ENCODE measurements around the gene SYT12.

SYT12 gene

GRCh38 chr11:67060111-67060522 lies 37.2 kb downstream of the SYT12 start:
- TF ChIP-seq EZH2phosphoT487 (IDR thresholded peaks at IDR 0.05; ENCODE audit: low read depth) = no peak
- TF ChIP-seq CTCF (IDR thresholded peaks at IDR 0.05; ENCODE audit: low read depth, low read length) = no peak
- H3K4me2 ChIP-seq (ENCODE audit: low read length) = no peak overlapping the region
- no peaks in the 10 kb centered on the region for H3K27me3 ChIP-seq (ENCODE audit: low read depth, low read length)
- H2AFZ ChIP-seq (ENCODE audit: low read depth, low read length) = no peak overlapping the region
- H3K9ac ChIP-seq (ENCODE audit: low read length) = no peak overlapping the region
- H3K4me3 ChIP-seq (ENCODE audit: low read length) = no peak overlapping the region
- H3K9me3 ChIP-seq (ENCODE audit: insufficient read depth, low read length) = no peaks in the 10 kb centered on the region
- no peaks in the 10 kb centered on the region for H4K20me1 ChIP-seq (ENCODE audit: insufficient read depth, low read length)
- peaks cover 3% of the 10 kb centered on the region for H3K36me3 ChIP-seq (replicated peaks; ENCODE audit: low read depth, low read length)
- no peaks in the 10 kb centered on the region for H3K79me2 ChIP-seq (ENCODE audit: low read length)
- H3K4me1 ChIP-seq (ENCODE audit: low read length) = peaks cover 18% of the 10 kb centered on the region
- H3K27ac ChIP-seq (ENCODE audit: low read length) = no peak overlapping the region

- TF ChIP-seq EZH2phosphoT487 (IDR thresholded peaks at IDR 0.05; ENCODE audit: low read depth) (no peak), CTCF (IDR thresholded peaks at IDR 0.05; ENCODE audit: low read depth, low read length) (no peak)
Measured at GRCh38 chr11:67062526-67063373, 39.8 kb downstream of the SYT12 start.

GRCh38 chr11:67066333-67066709 lies 43.4 kb downstream of the SYT12 start:
- H3K79me2 ChIP-seq (ENCODE audit: low read length) = no peaks in the 10 kb centered on the region
- no peaks in the 10 kb centered on the region for H4K20me1 ChIP-seq (ENCODE audit: insufficient read depth, low read length)
- no peak overlapping the region for H3K9ac ChIP-seq (ENCODE audit: low read length)
- H3K27ac ChIP-seq (ENCODE audit: low read length) = no peak overlapping the region
- no peaks in the 10 kb centered on the region for H3K36me3 ChIP-seq (replicated peaks; ENCODE audit: low read depth, low read length)
- no peak overlapping the region for H3K4me3 ChIP-seq (ENCODE audit: low read length)
- H3K9me3 ChIP-seq (ENCODE audit: insufficient read depth, low read length) = no peaks in the 10 kb centered on the region
- H2AFZ ChIP-seq (ENCODE audit: low read depth, low read length) = no peak overlapping the region
- TF ChIP-seq CTCF (IDR thresholded peaks at IDR 0.05; ENCODE audit: low read depth, low read length) (no peak), EZH2phosphoT487 (IDR thresholded peaks at IDR 0.05; ENCODE audit: low read depth) (no peak)
- H3K4me1 ChIP-seq (ENCODE audit: low read length) = no peaks in the 10 kb centered on the region
- no peak overlapping the region for H3K4me2 ChIP-seq (ENCODE audit: low read length)
- H3K27me3 ChIP-seq (ENCODE audit: low read depth, low read length) = no peaks in the 10 kb centered on the region

More at GRCh38 chr11:67062526-67063373, 39.8 kb downstream of the SYT12 start:
- Histone ChIP-seq H3K9ac (ENCODE audit: low read length) (no peak overlapping the region), H3K9me3 (ENCODE audit: insufficient read depth, low read length) (no peaks in the 10 kb centered on the region), H2AFZ (ENCODE audit: low read depth, low read length) (no peak overlapping the region), H3K27me3 (ENCODE audit: low read depth, low read length) (no peaks in the 10 kb centered on the region), H3K36me3 (replicated peaks; ENCODE audit: low read depth, low read length) (peaks cover 3% of the 10 kb centered on the region), H3K4me3 (ENCODE audit: low read length) (no peak overlapping the region), H3K79me2 (ENCODE audit: low read length) (no peaks in the 10 kb centered on the region), H3K27ac (ENCODE audit: low read length) (no peak overlapping the region), H4K20me1 (ENCODE audit: insufficient read depth, low read length) (no peaks in the 10 kb centered on the region), H3K4me1 (ENCODE audit: low read length) (no peaks in the 10 kb centered on the region; the same call in 1 of the 2 replicates), H3K4me2 (ENCODE audit: low read length) (no peak overlapping the region)

GRCh38 chr11:67071420-67072284 lies 48.7 kb downstream of the SYT12 start:
- H2AFZ ChIP-seq (ENCODE audit: low read depth, low read length) = no peak overlapping the region
- H3K27ac ChIP-seq (ENCODE audit: low read length) = no peak overlapping the region
- H3K4me2 ChIP-seq (ENCODE audit: low read length) = no peak overlapping the region
- H3K9me3 ChIP-seq (ENCODE audit: insufficient read depth, low read length) = no peaks in the 10 kb centered on the region
- no peak for TF ChIP-seq EZH2phosphoT487 (IDR thresholded peaks at IDR 0.05; ENCODE audit: low read depth)
- peak; percentile 47 for TF ChIP-seq CTCF (IDR thresholded peaks at IDR 0.05; ENCODE audit: low read depth, low read length)
- H3K4me1 ChIP-seq (ENCODE audit: low read length) = peaks cover 19% of the 10 kb centered on the region
- H3K27me3 ChIP-seq (ENCODE audit: low read depth, low read length) = no peaks in the 10 kb centered on the region
- H3K36me3 ChIP-seq (replicated peaks; ENCODE audit: low read depth, low read length) = peaks cover 6% of the 10 kb centered on the region
- H3K9ac ChIP-seq (ENCODE audit: low read length) = no peak overlapping the region
- no peaks in the 10 kb centered on the region for H3K79me2 ChIP-seq (ENCODE audit: low read length)
- no peaks in the 10 kb centered on the region for H4K20me1 ChIP-seq (ENCODE audit: insufficient read depth, low read length)
- H3K4me3 ChIP-seq (ENCODE audit: low read length) = no peak overlapping the region

Measured in OCI-LY3 (cell line).